NOMO-1 (cell line): Measurements from ENCODE around the gene SVEP1.
"Not testable (repeated sequence)": the region's sequence is repeated elsewhere in the genome, so short reads cannot be mapped to it uniquely, and the experiment has no call there.

Experiments
- DNase-seq, 2 experiments: peaks; one replicate each; lab custom pipeline; 2025; ENCODE audit not compliant: unreplicated experiment in 2 of 2; lab: John Stamatoyannopoulos, UW

SVEP1 gene

DNA sequence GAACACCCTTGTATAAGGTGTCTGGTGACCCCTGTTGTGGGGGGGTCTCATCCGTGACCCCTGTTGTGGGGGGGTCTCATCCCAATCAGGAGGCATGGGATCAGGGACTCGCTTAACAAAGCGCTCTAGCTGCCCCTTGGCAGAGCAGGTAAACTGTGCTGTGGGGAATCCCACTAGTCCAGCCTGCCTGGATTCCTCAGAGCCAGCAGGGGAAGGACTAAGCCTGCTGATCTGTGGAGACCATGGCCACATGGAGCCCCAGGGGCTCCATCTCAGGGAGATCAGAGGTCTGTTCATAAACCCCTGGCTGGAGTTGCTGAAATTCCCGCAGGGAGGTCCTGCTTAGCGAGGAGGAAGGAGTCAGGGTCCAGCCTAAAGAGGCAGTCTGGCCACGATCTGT lies 196.1 kb downstream of the SVEP1 start:
- no peak for DNase-seq

GRCh38 chr9:110382731-110383130 lies 196.8 kb downstream of the SVEP1 start:
- DNase-seq: no peak

DNA sequence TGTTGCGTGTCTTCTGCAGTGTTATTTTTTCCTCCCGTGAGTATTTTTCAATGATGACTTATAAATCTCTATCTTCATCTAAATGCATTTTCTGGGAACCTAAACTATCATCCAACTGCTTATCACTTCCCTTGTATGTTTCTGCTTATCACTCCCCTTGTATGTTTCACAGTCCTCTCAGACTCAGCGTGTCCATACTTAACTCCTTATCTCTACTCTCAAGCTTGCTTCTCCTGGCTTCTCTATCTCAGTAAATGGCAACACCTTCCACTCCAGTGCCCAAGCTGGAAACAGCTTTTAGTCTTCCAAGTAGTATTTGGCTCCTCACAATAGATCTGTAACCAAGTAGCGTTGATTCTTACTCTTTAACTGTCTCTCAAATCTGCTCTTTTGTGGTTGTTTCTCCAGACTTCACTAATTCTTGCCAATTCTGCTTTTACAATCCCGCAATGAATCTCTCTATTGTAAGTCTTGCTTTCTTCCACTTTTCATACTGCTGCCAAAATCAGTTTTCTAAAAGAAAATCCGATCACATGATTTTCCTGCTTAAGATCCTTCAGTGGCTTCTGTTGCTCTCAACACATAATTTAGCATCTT lies 208.0 kb downstream of the SVEP1 start:
- DNase-seq: no peak

- no peak for DNase-seq
Observed at GRCh38 chr9:110370315-110370714, 209.2 kb downstream of the SVEP1 start.

DNA sequence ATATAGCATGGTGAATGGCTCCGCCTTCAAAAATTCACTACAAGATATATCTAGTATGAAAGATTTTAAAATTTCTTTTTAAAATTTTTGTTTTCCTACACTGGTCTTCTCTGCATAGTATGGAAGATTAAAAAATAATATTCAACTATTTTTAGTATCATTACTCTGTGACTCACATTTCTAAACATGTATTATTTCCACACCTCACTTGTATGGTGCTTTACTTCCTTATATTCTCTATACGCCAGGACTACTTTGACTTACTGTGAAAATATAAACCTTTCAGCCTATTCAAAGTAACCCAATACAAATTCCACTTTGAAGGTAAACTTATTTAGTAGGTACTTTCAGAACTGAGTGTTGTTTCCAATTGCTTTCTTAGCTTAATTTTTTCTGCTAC lies 215.1 kb downstream of the SVEP1 start:
- peak in 1 of 2 experiments; percentile 26 for DNase-seq

GRCh38 chr9:110358992-110359391 lies 220.5 kb downstream of the SVEP1 start:
- DNase-seq: not testable (repeated sequence)

DNA sequence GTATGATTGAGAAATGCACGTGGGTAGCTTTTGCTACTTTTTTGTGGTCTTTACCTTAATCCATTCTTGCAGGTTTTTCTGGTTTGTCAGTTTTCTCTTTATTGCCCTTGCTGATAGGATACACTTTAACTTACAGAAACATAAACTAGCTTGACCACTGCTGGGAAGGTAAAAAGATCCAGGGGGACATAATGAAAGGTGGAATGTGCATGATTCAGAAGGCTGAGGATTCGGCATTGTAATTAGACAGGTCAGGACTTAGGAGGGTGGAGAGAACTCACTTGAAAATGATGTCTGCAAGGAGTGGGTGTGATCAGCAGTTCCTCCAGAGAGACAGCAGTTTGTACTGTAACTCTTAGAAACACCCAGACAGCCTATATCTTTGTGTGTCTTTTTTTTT lies 222.0 kb downstream of the SVEP1 start:
- peak in 1 of 2 experiments; percentile 19 for DNase-seq

DNA sequence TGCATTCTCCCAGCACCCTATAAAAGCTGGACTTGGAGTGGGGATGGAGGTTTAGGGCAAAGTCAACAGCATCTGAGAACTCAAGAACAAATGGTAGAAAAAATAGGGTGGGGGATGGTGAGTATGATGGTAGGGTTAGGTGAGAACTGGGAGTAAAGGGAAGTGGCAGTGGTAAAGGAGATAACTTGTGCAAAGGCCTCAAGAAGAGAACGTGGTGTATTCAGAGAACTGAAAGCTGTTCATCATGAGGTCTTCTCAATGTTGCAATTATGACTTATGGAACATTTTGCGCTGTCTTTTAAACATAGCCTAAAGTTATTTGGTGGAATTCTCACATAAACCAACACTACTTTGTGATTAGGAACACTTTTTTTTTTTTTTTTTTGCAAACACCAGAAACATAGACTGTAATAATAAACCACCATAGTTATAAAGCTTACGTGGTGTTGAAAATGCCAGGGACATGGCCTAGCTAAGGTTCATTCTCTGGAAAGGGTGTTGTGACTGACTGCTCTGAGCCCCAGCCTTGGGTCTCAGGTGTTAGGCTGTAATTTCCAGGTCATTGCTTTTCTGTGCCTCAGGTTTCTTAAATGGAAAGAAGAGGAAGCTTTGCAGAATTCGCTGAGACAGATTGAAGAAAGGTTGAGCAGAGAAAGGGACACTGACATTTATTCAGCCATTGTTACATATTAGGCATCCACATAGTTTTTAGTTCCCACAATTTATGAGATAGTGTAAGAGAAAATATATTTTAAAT lies 222.7 kb downstream of the SVEP1 start:
- peak; percentile 78 to 87 for DNase-seq

DNA sequence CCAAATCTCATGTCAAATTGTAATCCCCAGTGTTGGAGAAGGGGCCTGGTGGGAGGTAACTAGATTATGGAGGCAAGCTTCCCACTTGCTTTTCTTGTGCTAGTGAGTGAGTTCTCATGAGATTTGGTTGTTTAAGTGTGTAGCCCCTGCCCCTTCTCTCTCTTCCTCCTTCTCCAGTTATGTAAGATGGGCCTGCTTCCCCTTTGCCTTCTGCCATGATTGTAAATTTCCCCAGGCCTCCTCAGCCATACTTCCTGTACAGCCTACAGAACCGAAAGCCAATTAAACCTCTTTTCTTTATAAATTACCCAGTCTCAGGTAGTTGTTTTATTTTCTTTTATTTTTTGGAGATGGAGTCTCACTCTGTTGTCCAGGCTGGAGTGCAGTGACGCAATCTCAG lies 223.6 kb downstream of the SVEP1 start:
- DNase-seq: peak; percentile 8 to 42

- no peak for DNase-seq
Observed at GRCh38 chr9:110351009-110351467, 228.5 kb downstream of the SVEP1 start.

GRCh38 chr9:110346325-110346724 lies 233.2 kb downstream of the SVEP1 start:
- DNase-seq: no peak

- DNase-seq: no peak
Observed at GRCh38 chr9:110344821-110345220, 234.7 kb downstream of the SVEP1 start.

DNA sequence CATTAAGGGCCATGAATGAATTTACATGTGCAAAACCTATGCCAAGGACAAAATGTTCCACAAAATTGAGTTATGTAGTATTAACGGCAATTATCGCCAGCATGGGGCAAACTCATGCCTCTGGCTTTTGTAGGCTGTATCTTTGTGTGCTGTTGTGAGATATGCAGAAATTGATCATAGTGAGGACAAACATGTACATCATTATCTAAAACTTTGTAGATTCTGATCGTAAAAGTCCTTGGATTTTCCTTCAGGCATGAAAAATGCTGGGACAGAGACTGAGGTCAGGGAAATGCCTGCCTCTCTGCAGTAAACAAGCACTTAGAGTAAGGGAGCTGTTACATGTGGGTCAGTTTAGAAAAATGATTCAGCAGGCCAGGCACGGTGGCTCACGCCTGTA lies 236.0 kb downstream of the SVEP1 start:
- no peak for DNase-seq

- no peak for DNase-seq
Observed at GRCh38 chr9:110340306-110340705, 239.2 kb downstream of the SVEP1 start.

- no peak for DNase-seq
Observed at GRCh38 chr9:110338143-110338542, 241.4 kb downstream of the SVEP1 start.

- DNase-seq: no peak
Observed at GRCh38 chr9:110337727-110338126, 241.8 kb downstream of the SVEP1 start, which contains the start of gene TXNDC8. Gene TXNDC8, minus strand, starts transcription at chr9:110337863.

DNA sequence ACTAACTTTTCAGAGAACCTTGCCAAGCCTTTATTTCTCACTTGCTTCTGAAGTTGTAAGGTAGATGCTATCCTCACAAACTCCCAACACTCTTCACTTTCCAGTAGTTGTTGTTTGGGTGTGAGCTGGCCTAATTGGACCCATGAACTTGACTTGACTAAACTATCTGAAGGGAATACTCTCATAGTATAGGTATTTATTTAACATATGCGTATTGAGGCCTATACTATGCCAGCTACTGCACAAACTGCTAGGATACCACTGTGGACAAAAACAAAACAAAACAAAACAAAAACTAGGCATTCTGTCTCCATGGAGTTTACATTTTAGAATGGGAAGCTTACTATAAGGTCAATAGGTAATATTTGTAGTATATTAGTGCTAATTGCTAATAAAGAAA lies 243.2 kb downstream of the SVEP1 start:
- no peak for DNase-seq

- no peak for DNase-seq
Observed at GRCh38 chr9:110334871-110335270, 244.7 kb downstream of the SVEP1 start.

GRCh38 chr9:110334183-110334582 lies 245.4 kb downstream of the SVEP1 start:
- no peak for DNase-seq

DNA sequence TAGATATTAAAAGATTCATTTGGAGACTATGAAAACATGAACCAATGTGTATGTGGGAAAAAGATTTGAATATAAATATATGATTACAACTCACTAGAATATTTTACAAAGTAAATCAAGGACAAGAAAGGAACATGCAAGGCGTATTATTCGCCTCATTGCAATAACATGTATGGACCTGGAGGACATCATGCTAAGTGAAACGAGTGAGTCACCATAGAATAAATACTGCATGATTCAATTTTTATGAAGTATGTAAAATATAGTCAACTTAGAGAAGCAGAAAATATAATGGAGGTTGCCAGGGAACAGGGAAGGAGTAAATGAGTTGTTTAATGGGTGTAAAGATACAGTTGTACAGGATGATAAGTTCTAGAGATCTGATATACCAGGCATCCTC lies 246.8 kb downstream of the SVEP1 start:
- no peak for DNase-seq

DNA sequence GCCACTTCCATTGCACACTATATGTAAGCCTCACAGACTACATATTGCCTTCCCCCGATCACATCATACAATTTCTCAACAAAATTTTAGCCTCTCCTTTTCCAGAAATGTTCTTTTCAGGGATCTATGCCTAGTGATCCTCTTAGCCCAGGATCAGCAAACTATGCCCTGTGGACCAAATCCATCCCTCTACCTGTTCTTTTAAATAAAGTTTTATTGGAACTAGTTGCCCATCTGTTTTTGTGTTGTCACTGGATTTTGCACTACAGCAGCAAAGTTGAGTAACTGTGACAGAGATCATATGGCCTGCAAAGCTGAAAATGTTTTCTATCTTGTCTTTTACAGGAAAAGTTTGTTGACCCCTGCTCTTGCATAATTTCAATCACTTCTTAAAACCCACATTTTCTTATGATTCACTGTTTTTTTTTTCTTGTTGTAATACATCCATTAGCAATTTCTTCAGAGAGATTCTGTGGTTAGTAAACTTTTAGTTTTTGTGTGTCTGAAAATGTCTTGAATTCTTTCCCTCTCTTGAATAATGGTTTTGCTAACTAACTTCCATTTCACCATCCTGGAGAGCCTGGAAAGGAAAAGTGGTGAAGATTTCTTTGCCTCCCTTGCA lies 248.9 kb downstream of the SVEP1 start:
- peak in 1 of 2 experiments; percentile 18 for DNase-seq
